H54 (cell line): ENCODE results near the gene SUPT3H.

ENCODE experiments used
- DNase-seq: peaks from one replicate; pipeline ENCODE4 v3.0.0; 2011; ENCODE audit warnings: low spot score, mixed read lengths; ENCODE audit not compliant: insufficient read length
- FAIRE-seq: peaks from 3 replicates; lab custom pipeline; 2011; peaks lifted over from hg19 to GRCh38; lab: Jason Lieb, UNC
- POLR2A ChIP-seq: IDR thresholded peaks from 2 replicates; pipeline ENCODE4 v1.6.1; 2011; ENCODE audit warnings: low read depth, mild to moderate bottlenecking, low read length

SUPT3H gene

GRCh38 chr6:45226081-45226480 is 151.7 kb downstream of the SUPT3H start:
- TF ChIP-seq POLR2A, result no peak
- DNase-seq (no peak), FAIRE-seq (no peak)

DNA sequence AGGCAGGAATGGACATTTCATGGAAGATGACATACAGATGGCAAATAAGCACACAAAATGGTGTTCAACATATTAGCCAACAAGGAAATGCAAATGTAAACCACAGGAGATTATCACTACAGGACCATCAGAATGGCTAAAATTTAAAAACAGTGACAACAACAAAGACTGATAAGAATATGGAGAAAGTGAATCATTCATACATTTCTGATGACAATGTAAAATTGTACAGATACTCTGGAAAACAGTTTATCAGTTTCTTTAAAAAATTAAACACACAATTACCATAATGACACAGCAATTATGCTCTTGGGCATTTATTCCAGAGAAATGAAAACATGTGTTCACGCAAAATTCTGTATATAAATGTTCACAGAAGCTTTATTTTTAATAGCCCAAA is 155.4 kb downstream of the SUPT3H start:
- DNase-seq (no peak), FAIRE-seq (no peak)
- TF ChIP-seq POLR2A, result no peak

- no peak for DNase-seq
- FAIRE-seq, result no peak
- no peak for TF ChIP-seq POLR2A
Measured at GRCh38 chr6:45215759-45216158, 162.0 kb downstream of the SUPT3H start.

DNA sequence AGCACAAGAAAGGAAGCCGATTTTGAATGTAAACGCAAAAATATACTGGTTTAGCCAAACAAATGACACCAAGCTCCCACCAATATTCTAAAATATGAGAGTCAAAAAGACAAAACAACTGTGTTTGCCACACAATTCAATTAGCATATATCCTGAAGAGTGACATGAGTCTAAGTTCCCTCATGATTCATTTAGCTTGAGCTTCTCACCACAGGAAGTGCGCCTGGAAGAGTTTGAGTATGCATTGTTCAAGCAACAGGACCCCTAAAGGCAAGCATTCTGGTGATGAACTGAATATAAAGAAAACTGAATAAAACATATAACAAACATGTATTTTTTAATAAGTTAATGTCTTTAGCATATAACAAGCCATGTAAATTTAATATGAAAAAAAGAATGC is 164.8 kb downstream of the SUPT3H start:
- TF ChIP-seq POLR2A, result no peak
- DNase-seq (no peak), FAIRE-seq (no peak)

- no peak for TF ChIP-seq POLR2A
- no peak for FAIRE-seq
- no peak for DNase-seq
Measured at GRCh38 chr6:45209762-45210161, 168.0 kb downstream of the SUPT3H start.

- FAIRE-seq (peak; percentile 6), DNase-seq (no peak)
- TF ChIP-seq POLR2A, result no peak
Measured at GRCh38 chr6:45206793-45207492, 170.8 kb downstream of the SUPT3H start.

GRCh38 chr6:45201484-45201883 is 176.2 kb downstream of the SUPT3H start:
- no peak for FAIRE-seq
- DNase-seq, result no peak
- no peak for TF ChIP-seq POLR2A

DNA sequence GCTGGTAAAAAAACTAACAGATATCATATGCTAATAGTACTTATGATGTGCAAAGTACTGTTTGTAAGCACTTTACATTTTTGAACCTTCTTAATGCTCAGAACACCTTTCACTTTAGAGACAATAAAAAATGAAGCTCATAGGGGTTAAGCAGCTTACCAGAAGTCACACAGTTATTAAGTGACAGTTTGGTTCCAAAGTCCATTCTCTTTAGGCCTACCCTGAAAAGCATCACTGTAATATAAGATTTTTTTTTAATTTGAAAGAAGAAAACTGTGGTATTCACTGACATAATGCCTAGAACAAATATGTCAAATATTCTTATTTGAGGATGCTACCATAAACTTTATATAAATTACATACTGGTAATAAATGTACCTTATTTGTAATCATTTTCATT is 177.2 kb downstream of the SUPT3H start:
- TF ChIP-seq POLR2A, result no peak
- DNase-seq, result no peak
- FAIRE-seq, result no peak

GRCh38 chr6:45199554-45199953 is 178.2 kb downstream of the SUPT3H start:
- DNase-seq (no peak), FAIRE-seq (no peak)
- TF ChIP-seq POLR2A, result no peak

DNA sequence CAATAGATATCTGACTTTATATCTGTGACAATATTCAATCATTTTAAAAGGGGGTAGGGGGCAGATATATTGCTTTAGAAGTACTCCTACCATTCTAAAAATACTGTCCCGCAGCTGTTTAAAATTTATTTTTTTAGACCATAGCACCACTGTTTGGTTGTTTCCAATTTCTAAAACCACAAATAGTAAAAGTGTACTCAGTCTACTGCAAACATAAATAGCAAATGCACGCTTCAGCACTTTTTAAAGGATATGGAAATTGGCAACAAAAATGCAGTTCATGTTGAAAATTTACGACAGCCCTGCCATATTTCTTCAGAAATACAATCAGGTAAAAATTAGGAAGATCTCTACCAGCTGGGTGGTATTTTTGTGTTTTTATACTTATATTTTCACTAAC is 181.6 kb downstream of the SUPT3H start:
- TF ChIP-seq POLR2A, result no peak
- FAIRE-seq (no peak), DNase-seq (no peak)

GRCh38 chr6:45195137-45195536 is 182.6 kb downstream of the SUPT3H start:
- no peak for TF ChIP-seq POLR2A
- FAIRE-seq, result no peak
- no peak for DNase-seq

DNA sequence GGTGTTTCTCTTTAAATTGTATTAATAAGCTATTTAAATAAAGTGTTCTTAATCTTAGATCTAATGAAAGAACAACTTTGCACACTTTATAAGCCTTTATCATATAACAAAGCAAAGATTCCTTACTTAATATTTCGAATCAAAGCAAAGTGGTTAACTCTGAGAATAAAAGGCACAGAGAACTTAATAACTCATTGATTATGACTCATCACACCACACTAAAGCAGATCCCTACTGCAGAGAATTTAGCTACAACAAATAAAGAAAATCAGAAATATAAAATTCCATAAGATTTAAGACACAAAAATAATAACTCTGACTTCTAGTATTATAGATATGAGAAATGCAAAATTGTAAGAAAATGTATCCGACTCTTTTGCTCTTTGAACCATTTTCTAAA is 185.2 kb downstream of the SUPT3H start:
- no peak for DNase-seq
- FAIRE-seq, result no peak
- TF ChIP-seq POLR2A, result no peak

- peak; percentile 11 for FAIRE-seq
Measured at GRCh38 chr6:45191414-45191813, 186.3 kb downstream of the SUPT3H start.

DNA sequence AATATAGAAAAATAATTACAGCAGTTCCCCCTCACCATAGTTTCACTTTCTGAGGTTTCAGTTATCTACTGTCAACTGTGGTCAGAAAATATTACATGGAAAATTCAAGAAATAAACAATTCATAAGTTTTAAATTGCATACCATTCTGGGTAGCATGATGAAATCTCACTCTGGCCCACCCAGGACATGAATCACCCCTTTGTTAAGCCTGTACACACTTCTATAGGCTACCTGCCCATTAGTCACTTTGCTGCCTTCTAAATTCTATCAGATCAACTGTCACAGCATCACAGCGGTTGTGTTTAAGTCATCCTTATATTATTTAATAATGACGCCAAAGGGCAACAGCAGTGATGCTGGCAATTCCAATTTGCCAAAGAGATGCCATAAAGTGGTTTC is 189.9 kb downstream of the SUPT3H start:
- peak; percentile 83 for FAIRE-seq
- peak; percentile 4 for DNase-seq

More at GRCh38 chr6:45191414-45191813, 186.3 kb downstream of the SUPT3H start:
- no peak for TF ChIP-seq POLR2A
- DNase-seq, result no peak

More for the DNA sequence above, 189.9 kb downstream of the SUPT3H start:
- TF ChIP-seq POLR2A, result no peak
